GM18520 (cell line): Measurements from ENCODE around the gene SCFD2.
"Not testable (repeated sequence)": the region's sequence is repeated elsewhere in the genome, so short reads cannot be mapped to it uniquely, and the experiment has no call there.

ENCODE experiments used
- ATAC-seq: cut with Tn5 transposase; IDR thresholded peaks from one replicate; pipeline ENCODE4 v1.9.1; 2021; ENCODE audit not compliant: unreplicated experiment

SCFD2 gene

GRCh38 chr4:52996261-52997131 lies 369.4 kb downstream of the SCFD2 start:
- no peak for ATAC-seq

DNA sequence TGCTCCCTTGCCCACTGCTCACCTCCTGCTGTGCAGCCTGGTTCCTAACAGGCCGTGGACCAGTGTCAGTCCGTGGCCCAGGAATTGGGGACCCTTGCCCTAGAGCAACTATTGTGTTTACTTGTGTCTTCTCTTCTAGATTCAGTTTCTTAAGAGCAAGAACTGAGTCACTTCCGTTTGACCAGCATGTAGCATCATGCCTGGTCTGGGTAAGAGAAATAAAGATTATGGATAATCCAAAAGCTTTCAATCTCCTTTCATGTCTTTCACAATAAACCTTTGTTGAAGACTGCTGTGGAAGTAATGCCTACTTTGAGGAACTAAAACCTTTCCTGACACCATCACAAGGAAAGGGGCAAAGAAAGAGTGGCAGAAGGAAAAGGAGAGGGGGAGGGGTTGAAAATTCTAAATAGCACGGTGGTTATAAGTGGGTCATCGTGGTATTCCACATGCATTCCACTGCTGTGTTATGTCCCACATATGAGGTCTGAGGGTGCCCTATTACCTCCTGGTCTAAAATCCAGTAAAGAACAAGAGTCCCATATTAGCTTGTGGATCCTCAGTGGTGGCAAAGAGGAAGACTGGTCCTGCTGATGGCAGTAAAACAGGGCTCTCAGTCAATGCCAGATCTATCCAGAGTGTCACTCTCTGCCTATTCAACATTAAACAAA lies 370.4 kb downstream of the SCFD2 start:
- ATAC-seq, result no peak

- no peak for ATAC-seq
Observed at GRCh38 chr4:52994567-52994966, 371.3 kb downstream of the SCFD2 start.

- no peak for ATAC-seq
Observed at GRCh38 chr4:52993771-52994170, 372.1 kb downstream of the SCFD2 start.

- ATAC-seq, result not testable (repeated sequence)
Observed at GRCh38 chr4:52992551-52992950, 373.3 kb downstream of the SCFD2 start.

GRCh38 chr4:52991472-52991871 lies 374.4 kb downstream of the SCFD2 start:
- ATAC-seq, result no peak

DNA sequence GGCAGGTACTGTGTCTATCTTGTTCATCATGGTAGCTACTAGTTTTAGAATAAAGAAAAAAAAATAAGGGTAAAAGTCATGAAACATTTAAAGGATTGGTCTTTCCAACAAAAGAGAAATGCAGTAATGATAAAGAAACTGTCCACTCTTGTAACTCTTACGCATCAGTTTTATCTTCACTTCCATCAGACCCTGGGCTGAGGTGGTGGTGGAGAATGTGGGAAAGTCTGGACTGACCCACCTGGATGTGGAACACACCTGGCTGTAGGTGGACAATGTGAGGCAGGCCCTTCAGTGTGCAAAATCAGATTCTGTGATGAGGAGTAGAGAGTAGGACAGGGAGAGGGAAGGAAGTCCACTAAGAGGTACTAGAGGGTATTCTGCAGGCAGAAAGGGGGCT lies 375.2 kb downstream of the SCFD2 start:
- no peak for ATAC-seq

DNA sequence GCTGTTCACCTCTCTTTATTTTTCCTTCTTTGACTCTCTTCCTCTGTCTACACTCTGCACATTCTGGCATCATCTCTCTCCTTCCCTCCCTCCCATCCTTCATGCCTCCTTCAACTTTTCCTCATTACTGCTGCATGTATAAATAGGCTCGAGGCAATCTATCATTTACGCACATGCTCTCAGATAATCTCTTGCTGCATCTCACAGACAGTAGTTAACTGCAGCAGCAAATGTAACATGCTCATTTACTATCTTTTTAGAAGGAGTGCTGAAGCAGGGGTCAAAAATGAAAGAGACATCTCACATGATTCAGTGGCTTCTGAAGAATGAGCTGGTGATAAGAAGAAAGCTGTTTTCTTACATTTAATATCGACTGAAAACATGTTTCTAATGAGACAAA lies 376.0 kb downstream of the SCFD2 start:
- ATAC-seq, result no peak

DNA sequence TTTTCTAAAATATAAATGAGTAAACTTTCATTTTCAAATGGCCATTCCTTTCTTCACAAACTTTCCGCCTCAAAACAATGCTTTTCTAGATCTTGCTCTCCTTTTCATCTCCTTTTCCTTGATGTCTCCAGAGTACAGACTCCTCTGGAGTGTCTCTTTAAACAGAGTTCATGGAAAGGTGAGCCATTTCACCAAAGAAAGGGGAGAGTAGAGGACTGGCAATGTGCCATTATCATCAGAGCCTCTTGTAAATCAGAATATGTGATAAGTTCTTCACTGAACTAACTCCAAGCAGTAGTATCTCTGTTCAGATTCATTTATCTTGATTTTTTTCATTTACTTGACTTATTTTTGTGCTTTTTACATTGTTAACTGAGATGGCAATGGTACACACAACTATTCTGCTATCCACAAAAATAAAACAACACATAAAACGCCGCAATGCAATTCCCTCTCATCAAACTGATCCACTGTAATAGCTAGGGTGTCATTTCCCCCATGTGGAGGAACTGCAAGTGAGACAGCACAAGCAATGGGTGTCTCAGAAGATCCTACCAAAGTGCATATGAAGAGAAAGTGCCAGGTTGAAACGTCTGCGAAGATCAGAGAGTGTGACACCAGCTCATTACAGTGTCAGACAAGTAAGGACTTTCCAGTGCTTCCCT lies 378.3 kb downstream of the SCFD2 start:
- no peak for ATAC-seq

- ATAC-seq, result no peak
Observed at GRCh38 chr4:52984462-52984881, 381.4 kb downstream of the SCFD2 start.

GRCh38 chr4:52983563-52984303 lies 382.1 kb downstream of the SCFD2 start:
- ATAC-seq, result peak; percentile 42

DNA sequence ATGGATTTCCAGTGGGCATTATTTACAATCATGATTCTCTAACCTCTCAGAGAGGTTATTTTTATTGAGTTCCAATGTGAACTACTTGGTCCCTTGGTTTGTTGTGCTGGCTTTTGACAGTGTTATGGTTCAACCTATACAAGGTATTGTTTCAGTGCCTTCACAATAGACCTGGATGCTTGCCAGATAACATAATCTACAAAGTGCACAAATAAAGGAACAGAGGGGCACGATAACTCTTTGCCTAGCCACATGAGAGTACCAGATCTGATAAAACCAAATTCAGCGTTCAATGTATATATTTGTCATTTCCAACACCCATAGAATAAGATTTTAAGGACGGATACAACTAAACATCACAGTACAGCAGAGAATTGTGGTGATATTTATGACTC lies 382.9 kb downstream of the SCFD2 start:
- ATAC-seq, result no peak

DNA sequence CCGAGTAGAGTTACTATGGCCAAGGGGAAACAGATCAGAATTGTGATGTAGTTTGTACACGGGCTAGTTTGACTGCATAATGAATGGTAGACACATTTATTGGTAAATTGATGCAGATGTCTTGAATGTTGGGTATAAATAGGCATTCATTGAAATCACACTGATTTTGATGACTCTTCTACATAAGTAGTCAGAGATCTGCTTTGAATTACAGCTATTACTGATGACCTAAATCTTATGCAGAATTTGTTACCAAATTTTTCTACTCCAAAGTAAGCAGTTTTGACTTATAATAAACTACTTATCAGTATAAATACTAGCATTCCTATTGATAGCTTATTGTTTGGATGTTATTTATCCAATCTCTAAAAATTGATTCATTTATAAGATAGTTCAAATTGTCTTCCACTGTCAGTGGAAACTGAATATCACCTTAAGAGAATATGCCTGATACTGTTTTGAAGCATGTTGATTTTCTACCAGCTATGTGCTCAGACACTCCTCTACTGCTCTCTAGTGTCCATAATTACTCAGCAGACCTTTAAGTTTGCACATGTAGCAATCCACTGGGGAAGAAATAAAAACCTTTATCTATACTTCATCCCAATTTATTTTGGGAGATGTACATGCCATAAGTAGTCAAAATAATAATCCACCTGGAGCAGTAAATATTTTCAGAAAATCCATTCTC lies 383.5 kb downstream of the SCFD2 start:
- no peak for ATAC-seq

DNA sequence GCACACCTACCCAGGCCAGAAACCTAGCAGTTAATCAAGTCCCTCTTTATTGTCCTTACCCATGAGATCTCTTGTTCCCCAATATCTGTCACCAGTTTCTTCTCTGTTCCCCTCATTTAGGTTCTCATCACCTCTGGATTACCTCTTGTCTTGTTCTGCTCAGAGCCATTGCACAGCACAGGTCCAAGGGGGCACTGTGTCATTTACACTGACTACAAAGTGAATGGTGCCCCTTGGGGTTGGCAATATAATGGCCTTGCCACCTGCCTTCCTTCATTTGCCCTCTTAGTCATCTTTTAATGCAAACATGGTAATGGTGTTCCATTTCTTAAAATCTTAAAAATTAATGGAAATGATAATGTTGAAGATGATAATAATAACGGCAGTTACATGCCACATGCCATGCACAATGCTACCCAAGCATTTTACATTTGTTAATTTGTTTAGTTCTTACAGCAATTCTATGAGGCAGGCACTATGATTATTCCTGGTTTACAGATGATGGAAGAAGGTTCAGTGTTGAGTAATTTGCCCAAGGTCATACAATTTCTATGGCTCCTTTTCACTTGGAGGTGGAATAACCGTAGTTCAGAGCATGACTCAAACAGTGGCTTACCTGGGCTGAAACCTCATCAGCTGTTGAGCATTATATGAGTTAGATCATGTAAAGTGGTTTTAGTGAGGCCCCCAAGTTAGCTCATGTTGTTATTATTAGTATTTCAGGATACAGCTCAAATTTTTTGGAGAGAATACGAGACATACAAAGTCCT lies 385.9 kb downstream of the SCFD2 start:
- ATAC-seq, result no peak

DNA sequence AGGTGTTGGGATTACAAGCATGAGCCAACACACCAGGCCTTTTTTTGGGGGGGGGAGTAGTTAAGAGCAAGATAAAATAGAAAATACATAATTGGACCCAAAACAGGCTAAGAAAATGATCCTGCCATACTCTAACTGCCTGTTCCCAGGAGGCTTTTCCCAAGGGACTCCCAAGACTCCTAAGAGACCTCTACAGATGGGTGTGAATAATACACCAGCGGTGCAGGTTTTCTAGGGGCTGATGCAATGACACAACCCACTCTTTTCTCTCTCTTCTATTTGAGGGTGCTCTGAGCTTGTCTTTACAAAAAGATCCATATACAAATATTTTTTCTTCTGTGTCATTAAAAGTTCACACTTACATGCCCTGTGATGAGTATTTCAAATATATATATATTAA lies 386.8 kb downstream of the SCFD2 start:
- no peak for ATAC-seq

DNA sequence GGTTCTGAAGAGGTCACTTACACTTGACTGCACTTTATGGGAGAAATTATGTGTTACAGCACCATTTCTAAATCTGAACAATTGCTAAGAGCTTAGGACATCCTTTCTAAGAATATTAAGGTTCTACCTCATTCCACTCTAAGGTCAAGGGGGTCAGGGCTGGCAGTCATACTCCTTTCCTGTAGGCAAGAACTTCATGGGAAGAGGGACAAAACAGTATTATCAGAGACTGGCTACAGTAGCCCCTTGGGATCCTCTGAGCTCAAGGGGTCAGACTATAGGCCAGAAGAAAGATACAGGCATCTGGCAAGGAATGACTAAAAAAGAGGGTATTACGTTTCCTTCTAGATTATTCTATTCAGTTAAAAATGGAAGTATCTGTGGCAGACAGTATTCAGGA lies 388.6 kb downstream of the SCFD2 start:
- no peak for ATAC-seq

GRCh38 chr4:52976523-52977230 lies 389.2 kb downstream of the SCFD2 start:
- ATAC-seq, result no peak

DNA sequence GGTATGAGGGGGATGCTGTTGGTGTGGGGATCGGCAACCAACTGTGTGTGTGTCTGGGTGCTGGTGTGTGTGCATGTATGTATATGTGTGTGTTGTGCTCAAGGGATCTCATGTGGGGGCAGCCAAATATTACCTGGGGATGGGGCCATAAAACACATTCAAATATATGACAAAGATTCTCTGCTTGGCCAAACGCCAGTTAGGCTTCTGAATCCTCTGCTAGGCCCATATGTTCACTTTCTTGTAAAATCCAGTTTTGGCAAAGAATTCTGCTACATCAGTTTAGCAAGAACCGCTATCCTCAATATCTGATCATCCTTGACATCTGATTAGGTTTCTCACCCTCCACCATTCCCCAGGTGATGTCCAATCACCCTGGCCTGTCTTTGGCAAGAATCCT lies 397.2 kb downstream of the SCFD2 start:
- ATAC-seq, result no peak

DNA sequence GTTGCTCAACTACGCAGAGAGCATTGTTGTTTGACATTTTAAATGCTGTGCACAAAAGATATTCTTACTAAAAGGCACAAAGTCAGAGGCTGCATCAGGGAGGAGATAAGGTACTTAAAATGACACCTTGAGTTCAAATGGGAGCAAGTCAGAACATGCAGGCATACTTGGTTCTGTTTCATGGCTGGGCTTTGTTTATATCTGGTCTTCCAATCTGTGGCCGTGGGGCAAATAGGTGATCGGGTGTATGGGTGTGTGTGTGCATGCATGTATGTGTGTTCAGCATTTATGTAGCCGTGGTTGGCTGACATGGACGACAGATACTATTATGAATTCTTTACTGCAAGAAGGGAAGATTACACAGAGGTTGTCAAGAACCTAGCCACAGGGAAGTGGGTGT lies 397.6 kb downstream of the SCFD2 start:
- ATAC-seq, result no peak
